ENCODE measurements around the gene C3orf70.

C3orf70 gene, protein sequence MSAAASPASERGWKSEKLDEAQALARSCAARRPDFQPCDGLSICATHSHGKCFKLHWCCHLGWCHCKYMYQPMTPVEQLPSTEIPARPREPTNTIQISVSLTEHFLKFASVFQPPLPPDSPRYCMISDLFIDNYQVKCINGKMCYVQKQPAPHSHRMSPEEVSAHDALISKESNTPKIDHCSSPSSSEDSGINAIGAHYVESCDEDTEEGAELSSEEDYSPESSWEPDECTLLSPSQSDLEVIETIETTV

DNA sequence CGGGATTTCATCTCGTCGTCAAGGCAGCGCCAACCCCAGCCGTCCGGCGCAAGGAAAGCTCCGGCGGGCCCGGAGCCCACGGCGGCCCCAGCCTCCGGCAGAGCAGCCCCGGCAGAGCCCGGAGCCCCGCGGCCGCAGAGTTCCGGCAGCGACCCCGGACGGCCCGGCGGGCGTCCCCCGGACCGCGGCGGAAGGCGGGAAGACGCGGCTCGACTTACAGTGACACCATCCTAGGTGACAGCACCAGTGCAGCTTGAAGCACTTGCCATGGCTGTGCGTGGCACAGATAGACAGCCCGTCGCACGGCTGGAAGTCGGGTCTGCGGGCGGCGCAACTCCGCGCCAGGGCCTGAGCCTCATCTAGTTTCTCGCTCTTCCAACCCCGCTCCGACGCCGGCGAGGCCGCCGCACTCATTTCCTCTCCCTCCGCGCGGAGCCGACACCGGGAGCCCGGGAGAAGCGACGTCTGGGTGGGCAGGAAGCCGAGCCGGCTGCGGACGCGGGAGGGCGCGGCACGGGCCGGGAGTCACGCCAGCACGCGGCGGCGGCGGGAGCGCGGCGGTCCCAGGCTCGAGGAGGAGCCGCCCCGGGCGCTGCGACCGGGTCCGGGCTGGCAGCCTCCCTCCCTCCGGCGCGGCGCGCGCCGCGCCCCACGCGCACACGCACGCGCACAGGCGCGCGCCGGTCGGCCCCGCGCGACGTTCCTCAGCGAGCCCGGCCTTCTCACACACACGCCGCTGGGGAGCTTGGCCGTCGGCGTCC, at the start of gene C3orf70:
Gene C3orf70 (minus strand): TSS at position 651 of the 761 bp plus-strand sequence. CDS start 237 bp downstream, at position 414.
- no peak for DNase-seq

DNA sequence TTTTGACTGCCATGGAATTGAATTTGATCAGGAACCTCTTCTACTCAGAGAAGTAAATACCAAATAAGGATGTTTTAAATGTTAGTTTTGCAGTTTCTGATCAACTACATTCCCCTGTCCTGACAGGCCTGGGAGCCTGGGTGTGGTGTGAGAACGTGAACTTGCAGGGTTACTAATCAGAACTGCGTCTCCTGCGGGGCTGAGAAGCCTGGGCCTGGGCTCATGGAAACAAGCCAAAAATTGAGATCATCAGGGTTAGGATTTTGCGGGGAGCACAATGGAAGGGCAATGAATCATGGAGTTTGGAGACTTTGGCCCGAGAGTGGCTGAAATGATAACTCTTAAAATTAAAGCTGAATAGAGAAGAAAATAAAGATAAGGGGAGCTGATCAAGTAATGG, 47.8 kb upstream of the C3orf70 start:
- no peak for DNase-seq

DNA sequence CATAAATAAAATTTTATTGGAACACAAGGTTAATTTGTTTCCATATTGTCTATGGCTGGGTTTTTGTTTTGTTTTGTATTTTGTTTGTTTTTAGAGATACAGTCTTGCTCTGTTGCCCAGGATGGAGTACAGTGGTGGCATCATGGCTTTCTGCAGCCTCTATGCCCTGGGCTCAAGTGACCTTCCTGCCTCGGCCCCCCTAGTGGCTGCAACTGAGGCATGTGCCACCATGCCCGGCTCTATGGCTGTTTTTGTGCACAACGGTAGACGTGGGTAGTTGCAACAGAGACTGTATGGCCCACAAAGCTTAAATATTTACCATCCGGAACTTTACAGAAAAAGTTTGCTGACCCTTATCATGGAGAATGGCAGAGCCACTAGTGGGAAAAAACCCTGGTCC, 46.8 kb upstream of the C3orf70 start:
- no peak for DNase-seq

DNA sequence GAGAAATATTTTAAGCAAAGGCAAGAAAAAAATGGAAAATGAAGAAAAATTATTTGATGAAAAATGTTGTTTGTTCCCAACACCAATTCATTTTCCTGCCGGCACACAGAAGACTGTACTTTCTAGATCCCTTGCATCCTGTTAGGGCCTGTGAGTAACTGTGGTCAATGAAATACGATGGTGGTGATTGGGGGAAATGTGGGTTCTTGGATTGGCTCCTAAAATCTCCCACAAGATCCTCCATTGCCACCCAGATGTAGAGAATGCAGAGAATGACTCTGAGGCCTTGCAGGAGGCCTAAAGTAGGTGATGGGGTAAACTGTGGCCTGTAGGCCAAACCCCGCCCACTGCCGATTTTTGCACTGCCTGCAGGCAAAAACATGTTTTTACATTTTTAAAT, 46.3 kb upstream of the C3orf70 start:
- DNase-seq, result no peak

DNA sequence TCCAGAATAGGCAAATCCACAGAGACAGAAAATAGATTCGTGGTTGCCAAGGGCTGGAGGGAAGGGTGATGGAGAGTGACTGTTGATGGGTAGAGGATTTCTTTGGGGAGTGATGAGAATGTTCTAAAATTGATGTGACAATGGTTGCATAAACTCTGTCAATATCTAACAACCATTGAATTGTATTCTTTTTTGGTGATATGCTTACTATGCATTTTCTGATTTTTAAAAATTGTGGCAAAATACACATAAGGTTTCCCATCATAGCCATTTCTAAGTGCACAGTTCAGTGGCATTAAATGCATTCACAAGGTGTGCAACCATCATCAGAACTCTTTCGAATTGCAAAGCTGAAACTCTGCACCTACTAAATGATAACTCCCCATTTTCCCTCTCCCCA, 44.2 kb upstream of the C3orf70 start:
- no peak for DNase-seq

DNA sequence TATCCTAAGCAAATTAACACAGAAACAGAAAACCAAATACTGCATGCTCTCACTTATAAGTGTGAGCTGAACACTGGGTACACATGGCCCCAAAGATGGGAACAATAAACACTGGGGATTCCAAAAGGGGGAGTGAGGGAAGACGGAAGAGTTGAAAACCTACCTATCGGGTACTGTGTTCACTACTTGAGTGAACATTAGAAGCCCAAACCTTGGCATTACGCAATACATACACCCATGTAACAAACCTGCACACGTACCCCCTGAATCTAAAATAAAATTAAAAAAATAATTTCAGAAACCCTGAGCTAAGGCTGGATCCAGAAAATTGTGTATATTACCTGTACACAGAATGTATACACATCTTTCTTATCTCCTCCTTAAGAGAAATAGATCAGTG, 42.8 kb upstream of the C3orf70 start:
- no peak for DNase-seq

DNA sequence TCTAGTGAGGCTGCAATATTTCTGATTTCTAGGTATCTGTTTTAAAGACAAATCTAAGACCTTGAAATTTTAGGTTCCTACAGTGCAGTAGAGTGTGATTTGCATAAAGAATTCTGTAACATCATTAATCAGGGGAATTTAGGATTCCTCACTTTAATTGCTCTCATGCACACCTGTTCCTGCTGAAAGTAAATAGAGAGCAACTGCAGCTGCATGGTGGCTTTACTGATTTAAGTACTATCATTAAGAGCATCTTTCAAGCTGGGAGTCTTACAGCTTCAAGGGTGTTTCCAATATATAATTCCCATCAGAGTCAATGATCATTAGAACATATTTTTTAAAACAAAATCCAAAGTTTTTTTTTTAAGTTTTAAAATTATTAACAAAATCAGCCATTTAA, 36.0 kb upstream of the C3orf70 start:
- DNase-seq, result no peak

DNA sequence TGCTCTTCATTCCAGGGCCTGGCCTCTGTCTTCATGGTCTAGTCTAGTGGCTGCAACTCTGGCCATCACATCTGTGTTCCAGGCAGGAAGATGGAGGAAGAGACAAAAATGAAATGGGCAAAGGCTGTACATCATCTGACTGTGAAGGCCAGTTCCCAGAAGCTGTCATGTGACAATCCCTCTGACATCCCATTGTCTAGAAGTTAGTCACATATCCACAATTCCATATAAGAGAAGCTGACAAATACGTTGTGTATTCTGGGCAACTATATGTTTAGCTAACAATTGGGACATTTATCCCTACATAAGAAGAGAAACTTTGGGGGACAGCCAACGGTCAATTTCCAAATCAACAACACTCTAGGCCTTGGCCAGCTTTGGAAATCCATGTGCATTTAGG, 34.5 kb upstream of the C3orf70 start:
- DNase-seq, result no peak

DNA sequence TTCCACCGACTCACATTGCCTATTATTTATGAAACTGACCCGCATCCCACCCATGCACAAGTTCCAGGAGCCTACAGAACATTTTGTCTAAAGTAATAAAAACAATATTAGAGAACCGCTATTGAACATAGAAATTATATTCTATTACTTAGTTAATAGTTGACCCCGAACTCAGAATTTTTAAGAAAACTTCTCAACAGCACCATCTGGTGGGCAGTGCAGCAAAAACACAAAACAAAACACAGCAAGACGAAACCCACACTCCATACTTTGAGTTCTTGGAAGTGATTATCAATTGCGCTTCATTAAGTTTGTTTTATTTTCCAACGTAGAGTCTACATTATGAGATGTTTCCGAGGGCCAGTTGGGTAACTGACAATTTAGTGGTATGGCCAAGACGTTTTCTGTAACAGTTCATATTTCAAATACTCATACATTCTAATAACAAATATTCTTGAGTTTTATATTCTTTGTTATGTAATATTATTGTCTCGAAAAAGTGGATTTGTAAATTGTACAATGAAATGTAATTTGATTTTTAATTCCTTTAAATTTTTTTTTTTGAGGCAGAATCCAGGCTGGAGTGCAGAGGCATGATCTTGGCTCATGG, 24.0 kb upstream of the C3orf70 start:
- no peak for DNase-seq

DNA sequence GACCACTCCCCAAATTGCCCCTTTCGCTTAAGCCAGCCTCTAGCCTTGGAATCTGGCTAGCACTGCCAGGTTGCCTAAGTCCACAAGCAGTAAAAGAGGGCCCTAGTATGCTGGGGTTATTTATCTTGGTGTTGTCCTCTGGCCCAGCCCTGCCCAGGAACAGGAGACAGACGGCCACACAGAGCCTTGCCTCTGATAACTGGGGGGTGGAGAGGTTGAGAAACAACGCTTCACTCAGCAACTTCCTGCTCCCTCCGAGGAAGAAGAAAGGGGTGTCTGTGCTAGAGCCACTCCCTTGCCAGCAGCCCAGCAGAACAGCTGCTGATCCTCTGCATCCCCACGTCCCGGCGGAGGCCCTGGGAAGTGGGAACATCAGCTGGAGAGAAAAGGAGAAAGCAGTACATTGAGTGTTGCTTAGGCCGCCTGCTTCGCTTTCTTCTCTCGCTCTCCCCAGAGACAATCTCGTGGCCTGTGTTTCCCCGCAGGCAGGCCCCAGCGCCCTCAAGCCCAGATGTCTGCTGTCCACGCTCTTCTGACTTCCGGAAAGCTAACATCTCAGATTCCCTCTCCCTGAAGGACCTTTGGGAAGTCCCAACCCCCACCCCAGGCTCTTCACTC, 22.6 kb upstream of the C3orf70 start:
- no peak for DNase-seq

DNA sequence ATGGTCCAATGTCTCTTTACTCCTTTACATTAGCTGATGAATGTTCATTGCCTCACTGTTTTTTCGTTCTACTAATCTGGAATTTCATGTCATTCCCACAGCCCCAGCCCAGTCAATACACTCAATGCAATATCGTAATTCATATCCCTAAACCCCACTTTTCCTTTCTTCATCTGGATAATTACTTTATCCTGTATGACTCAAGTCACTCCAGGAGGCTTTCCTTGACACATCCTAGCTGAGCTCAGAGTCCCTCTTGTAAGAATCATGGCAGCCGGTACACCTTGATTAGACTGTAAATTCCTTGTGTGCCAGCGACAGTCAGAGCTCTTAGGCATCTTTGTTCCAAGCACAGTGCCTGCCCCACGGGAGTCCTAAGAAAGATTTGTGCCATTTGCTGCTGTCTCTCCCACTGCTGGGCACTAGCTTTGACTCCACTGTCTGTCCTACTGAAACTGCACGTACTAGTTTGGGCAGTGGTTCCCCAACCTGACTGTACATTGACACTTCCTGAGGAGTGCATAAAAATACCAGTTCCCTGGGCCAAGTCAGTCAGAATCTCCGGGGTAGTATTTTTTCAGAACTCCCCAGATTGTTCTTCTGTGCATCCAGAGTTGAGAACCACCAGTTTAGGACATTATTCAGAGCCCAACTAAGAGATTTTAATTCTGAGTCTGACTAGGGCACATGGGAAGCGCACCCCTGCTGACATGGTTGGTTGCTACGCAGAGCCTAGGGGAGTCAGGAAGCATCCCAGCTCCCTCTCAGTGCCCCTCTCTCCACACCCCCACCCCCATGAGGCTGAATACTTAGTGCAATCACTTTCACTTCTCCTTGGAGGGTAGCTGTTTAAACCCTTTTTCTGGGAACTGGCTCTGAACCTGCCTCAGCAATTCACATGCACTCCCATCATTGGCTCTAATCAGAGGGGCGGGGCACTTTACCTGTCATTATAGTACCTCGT, 19.5 kb upstream of the C3orf70 start:
- DNase-seq, result no peak

DNA sequence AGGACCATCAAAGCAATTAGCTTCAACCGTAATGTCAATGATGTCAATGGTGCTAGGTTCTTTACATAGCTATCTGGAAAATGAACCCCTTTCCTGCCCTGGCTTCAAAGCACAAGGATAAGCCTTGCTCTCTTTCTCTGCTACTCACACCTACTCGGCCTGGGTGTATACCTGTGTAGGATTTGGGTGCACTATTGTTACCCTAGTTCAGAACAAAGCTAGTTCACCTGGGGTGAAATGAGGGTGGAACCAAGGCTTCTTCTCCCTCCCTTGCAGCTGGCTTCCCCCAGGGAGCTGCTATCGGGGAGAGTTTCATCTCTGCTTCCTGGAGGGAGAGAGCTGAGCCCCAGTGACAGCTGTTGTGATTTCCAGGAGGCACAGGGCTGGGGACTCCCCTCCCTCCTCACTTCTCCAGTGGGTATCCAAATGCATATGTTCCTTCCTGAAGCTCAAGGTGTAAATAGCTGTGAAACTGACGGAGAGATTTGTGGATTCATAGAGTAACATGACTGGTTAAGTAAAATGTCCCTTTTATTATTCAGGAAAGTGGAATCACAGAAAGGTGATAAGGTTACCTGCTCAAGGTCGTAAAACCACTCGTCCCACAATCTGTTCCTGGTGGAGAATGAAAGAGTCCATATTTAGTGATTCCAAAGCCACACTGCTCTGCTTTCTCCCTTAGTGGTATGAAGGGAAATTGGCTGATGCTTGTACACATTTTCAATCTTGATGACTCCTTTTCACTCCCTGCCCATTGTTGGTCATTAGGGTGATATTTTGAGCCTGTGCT, 11.8 kb upstream of the C3orf70 start:
- DNase-seq, result no peak

DNA sequence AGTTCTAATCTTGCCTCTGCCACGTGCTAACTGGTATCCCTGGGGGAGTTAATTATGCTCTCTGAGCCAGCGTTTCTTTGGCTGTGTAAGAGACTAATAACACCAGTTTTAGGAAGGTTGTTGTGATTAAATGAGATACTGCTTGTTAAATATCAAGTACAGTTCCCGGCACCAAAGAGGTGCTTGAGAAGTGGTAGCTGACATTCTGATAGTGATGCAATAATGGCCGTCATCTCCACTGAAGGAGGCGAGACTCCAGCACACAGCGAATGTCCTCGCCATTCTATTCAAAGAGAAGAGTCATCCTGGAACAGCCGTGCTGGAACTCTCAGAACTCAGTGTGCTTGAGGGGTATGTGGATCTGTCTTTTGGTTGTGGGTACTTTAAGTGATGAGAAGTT, 9.8 kb upstream of the C3orf70 start:
- DNase-seq, result no peak

DNA sequence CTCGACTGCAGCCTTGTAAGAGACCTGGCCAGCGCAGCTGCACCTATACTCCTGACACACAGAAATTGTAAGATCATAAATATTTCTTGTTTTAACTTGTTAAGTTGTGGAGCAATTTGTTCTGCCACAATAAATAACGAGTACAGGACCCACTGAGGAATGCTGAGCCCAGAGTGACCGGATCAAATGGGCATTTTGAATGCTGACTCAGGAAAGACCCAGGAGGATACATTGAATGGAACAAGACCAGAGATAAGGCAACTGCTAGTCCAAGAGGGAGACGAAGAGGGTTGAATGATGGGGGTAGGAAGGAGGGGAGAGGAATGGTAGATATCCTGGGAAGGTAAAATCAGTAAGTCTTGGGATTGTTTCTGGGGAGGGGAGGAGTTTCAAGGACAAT, 8.9 kb upstream of the C3orf70 start:
- no peak for DNase-seq

DNA sequence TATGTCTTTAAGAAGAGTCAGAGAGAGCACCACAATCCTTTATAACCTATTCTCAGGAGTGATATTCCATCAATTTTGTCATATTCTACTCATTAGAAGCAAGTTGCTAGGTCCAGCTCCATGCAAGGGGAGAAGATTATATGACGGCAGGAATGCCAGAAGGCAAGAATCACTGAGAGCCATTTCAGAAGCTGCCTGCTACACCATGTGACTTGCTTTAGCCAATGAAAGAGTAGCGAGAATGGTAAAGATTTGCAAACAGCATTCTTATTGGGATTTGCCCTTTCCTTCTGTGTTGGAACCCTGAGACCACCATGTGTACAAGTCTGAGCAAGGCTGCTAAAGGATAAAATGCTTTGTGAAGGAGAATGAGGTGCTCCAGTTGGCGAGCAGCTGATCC, 4.5 kb upstream of the C3orf70 start:
- DNase-seq, result no peak

DNA sequence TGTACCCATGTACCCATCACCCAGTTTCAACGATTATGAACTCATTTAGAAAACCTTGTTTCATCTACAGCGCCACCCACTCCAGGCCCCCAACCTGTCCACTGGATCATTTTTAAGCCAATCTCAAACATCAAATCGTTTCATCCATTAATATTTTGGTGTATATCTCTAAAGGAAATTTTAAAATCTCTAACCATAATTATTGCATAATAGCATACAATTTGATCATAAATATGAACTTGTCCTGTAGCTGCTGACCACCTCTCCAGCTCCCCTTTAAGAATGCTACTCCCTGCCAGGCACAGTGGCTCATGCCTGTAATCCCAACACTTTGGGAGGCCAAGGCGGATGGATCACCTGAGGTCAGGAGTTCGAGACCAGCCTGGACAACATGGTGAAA, 2.8 kb upstream of the C3orf70 start:
- no peak for DNase-seq

DNA sequence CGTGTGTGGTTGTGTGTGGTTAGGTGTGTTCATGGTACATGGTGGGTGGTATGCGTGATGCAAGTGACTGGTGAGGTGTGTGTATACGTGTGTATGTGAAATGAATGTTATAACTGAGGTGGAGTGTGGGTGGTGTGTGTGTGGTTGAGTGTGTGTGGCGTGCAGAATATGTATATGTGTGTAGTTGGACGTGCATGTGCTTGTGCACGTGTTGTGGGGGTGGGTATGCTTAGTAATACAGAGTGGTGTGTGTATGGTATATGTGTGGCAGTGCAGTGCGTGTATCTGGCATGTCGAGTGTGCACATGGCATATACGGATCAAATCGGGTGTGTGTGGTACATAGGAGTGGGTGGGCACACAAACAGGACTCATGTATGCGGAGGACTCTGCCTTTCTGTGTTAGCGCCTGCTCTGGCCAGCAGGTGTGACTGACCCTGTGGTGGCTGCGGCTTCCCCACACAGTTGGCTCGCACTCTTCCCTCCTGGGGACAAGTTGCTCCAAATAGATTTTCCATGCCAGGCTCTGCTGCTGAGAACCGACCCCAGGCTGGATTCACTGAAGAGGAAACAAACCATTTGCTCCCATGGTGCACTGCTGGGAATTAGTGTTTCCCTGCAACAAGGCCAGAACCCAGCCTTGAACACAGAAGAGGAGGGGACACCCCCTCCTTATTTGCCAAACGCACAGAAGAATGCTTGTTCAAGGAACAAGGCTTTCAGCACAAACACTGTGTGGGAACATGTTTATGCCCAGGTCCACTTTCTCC, 1.2 kb upstream of the C3orf70 start:
- DNase-seq, result no peak

DNA sequence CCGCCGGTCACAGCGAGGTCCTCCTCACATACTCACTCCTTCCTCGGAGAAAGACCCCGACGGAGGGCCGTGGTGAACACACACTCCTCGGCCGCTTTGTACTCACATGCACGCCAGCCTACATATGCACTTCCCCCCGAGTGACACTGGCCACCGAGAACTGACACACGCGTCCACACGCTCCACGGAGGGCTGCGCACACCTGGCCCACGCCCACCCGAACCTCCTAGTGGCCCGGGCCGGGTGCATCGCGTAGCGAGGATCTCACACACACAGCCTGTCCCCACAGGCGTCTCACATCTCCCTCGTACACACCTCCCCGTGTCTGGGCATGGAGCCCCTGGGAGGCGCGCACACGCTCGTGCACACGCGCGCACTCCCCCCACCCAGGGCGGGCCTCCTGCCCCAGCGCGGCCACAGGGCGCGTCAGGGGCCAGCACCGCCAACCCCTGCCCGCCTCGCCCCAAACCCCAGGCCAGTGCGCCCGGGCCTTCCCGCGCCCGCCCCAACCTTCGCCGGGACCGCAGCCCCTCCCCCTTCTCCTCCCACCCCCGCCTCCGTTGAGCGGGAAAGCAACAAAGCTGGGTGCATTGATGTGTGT, 411 bp upstream of the C3orf70 start:
- DNase-seq, result no peak

DNA sequence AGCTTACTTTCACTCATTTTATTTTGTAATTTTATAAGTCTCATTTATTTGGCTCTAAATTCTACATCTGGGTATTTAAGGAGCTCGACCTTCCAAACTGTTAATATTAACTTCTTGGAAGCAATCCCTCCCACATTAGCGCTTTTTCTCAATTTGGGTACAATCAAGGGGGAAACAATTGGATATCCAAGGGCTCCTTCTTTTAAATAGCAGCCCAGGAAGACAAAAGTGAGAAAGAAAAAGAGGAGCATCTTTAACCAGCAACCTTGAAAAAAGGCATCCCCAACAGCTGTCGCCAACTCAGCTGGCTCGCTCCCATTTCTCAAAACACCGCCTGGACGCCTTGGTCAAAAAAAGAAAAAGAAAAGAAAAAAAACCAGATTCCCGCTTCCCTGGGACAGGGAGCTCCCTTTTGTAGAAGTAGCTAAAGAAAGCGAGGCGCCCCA, 873 bp downstream of the C3orf70 start:
- DNase-seq, result no peak
